Esophagus (tissue), 2 donors: Measurements from ENCODE around the gene PYGM. TPM values are rescaled to one million over a fixed set of nuclear protein-coding genes. Genes with fewer than 3 reads are reported as not detected.
"Not testable (repeated sequence)": the region's sequence is repeated elsewhere in the genome, so short reads cannot be mapped to it uniquely, and the experiment has no call there.

Experiments used
- H3K27ac ChIP-seq, 2 donors: one replicate each; pipeline ENCODE4 v1.5.1; 2013; ENCODE audit warnings: low read depth in 2 of 2, mild to moderate bottlenecking in 2 of 2, inconsistent platforms in 1 of 2, low read length in 1 of 2, moderate library complexity in 1 of 2
- H3K27me3 ChIP-seq, 2 donors: one replicate each; pipeline ENCODE4 v1.6.1; 2013; ENCODE audit warnings: low read length in 2 of 2, control low read depth in 1 of 2, mild to moderate bottlenecking in 1 of 2; ENCODE audit not compliant: insufficient read depth in 2 of 2, control insufficient read depth in 1 of 2
- H3K36me3 ChIP-seq, 2 donors: one replicate each; pipeline ENCODE4 v1.6.1; 2013; ENCODE audit warnings: low read length in 1 of 2; ENCODE audit not compliant: control insufficient read depth in 2 of 2, insufficient read depth in 2 of 2
- H3K4me1 ChIP-seq, 2 donors: one replicate each; pipeline ENCODE4 v1.6.1; 2013; ENCODE audit warnings: low read length in 1 of 2; ENCODE audit not compliant: control insufficient read depth in 2 of 2, insufficient read depth in 2 of 2
- H3K4me3 ChIP-seq, 2 donors: one replicate each; pipeline ENCODE4 v1.5.1; 2013; ENCODE audit warnings: low read length in 2 of 2, mild to moderate bottlenecking in 2 of 2, low read depth in 1 of 2, moderate library complexity in 1 of 2
- H3K9me3 ChIP-seq, 2 donors: one replicate each; pipeline ENCODE4 v1.6.1; 2013; ENCODE audit warnings: mild to moderate bottlenecking in 2 of 2, low read depth in 1 of 2, low read length in 1 of 2, moderate library complexity in 1 of 2; ENCODE audit not compliant: control insufficient read depth in 2 of 2, insufficient read depth in 1 of 2
- WGBS, 2 donors: extraction: QIAGEN DNeasy Blood & Tissue Kit; methylation state at CpG; one replicate each; pipeline ENCODE4 v1.1.7; 2013; 5-methylcytosine and 5-hydroxymethylcytosine counted together
- polyA plus RNA-seq, 2 donors: library from polyadenylated mRNA; stranded (reverse); fragments of 200-250 nt; gene quantifications; one replicate each; pipeline ENCODE4 v1.2.3, GENCODE V29; 2013
- donor health status: healthy with polysubstance abuse.
- donor health status: Bipolar disorder and iron deficiency.

The PYGM gene
- polyA plus RNA-seq, 2 donors = 1.2 to 1.7 TPM

- no peak overlapping the region for H3K4me3 ChIP-seq
- peaks cover 13 to 24% of the 10 kb centered on the region in 2 donors for H3K27me3 ChIP-seq
- H3K27ac ChIP-seq = no peak overlapping the region
- 9 to 12% methylated on average over 42 to 45 of the region's 45 CpGs for WGBS, 2 donors
- no peaks in the 10 kb centered on the region for H3K36me3 ChIP-seq
- peaks cover 0 to 2% of the 10 kb centered on the region in 2 donors for H3K4me1 ChIP-seq
- no peaks in the 10 kb centered on the region for H3K9me3 ChIP-seq
These were observed 47.3 kb downstream of the PYGM start for GRCh38 chr11:64712430-64713015.

DNA sequence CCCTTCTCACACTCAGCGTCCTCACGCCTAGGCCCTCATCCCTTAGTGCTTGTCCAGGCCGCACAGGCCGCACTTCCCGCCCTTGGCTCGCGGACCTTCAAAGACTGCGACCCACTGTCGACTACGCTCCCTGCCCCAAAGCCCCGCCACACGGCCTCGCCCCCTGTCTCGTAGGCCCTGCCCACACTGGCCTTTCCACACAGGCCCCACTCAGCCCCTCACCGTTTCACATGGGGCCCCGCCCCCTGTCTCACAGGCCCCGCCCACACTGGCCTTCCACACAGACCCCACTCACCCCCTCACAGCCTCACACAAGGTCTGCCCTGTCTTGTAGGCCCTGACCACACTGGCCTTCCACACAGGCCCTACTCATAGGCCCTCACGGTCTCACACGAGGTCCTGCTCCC is 47.8 kb downstream of the PYGM start:
- Histone ChIP-seq H3K9me3 (no peaks in the 10 kb centered on the region), H3K27ac (no peak overlapping the region), H3K4me3 (no peak overlapping the region), H3K36me3 (no peaks in the 10 kb centered on the region), H3K4me1 (peaks cover 0 to 2% of the 10 kb centered on the region in 2 donors), H3K27me3 (peaks cover 13 to 24% of the 10 kb centered on the region in 2 donors)
- WGBS, 2 donors = 54 to 55% methylated on average over 19 of the region's 19 CpGs

DNA sequence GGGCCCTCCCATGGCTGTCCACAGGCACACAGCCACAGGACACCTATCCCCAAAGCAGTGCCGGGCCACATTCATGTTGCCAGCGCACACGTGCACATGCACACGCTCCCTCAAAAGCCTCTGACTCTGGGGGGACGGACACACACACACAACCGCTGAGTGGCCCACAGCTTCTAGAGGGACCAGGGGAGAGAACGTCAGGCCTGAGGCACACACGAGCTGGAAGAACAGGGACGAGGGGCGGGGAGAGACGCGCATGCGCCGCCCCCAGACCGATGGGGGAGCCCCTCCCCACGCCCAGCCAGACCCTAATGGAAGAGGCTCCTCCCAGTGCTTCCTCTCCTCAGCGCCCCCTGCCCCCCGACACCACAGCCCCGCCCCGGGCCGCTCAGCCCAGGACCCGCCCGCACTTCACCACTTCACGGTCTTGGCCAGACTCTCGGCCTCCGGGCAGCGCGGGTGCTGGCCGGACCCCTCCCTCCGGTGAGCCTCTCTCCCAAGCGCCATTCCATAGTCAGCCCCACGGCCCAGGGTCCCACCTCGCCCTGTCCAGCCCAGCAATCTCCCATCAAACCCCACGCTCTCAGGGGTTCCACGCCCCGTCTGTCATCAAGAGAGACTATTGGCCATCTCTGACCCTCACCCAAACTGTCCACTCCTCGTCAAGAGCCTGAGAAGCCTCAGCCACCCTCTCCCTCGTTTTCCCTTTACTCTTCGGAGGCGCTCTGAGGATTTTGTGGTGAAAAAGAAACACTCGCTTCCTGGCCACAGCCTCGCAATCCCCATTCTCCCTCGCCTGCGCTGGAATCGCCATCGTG is 48.4 kb downstream of the PYGM start:
- Histone ChIP-seq H3K4me3 (no peak overlapping the region), H3K4me1 (peaks cover 0 to 2% of the 10 kb centered on the region in 2 donors), H3K36me3 (no peaks in the 10 kb centered on the region), H3K9me3 (no peaks in the 10 kb centered on the region), H3K27me3 (peaks cover 13 to 24% of the 10 kb centered on the region in 2 donors), H3K27ac (no peak overlapping the region)
- 20 to 27% methylated on average over 31 to 46 of the region's 46 CpGs for WGBS, 2 donors

- Histone ChIP-seq H3K27me3 (peaks cover 9 to 19% of the 10 kb centered on the region in 2 donors), H3K4me1 (peaks cover 0 to 2% of the 10 kb centered on the region in 2 donors)
- 38 to 39% methylated on average over 13 of the region's 13 CpGs for WGBS, 2 donors
These were observed 49.2 kb downstream of the PYGM start for GRCh38 chr11:64710418-64711137.

DNA sequence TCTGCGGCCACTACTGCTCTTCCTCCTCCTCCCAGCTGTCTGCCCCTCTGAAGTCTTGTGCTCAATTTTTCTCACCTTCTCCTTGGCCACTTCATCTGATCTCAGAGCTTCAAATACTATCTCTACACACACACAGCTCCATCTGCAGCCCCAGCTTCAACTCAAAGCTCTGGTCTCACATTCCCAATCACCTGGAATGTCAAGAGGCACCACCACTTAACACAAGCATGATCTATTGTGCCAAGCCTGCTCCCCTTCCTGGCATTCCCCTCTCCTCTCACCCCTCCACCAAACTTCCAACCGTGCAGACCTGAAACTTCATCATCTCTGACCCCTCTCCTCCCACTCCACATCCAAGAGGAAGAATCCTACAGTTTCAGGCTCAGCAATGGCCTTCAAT is 54.3 kb downstream of the PYGM start:
- H3K36me3 ChIP-seq = no peaks in the 10 kb centered on the region
- H3K4me3 ChIP-seq = no peak overlapping the region
- H3K4me1 ChIP-seq = no peaks in the 10 kb centered on the region
- 42 to 66% methylated on average over 2 of the region's 2 CpGs for WGBS, 2 donors
- H3K9me3 ChIP-seq = no peaks in the 10 kb centered on the region
- H3K27me3 ChIP-seq = peaks cover 0 to 3% of the 10 kb centered on the region in 2 donors
- no peak overlapping the region for H3K27ac ChIP-seq

More at GRCh38 chr11:64710418-64711137, 49.2 kb downstream of the PYGM start:
- no peak overlapping the region for H3K4me3 ChIP-seq
- H3K27ac ChIP-seq = no peak overlapping the region
- H3K36me3 ChIP-seq = no peaks in the 10 kb centered on the region
- no peaks in the 10 kb centered on the region for H3K9me3 ChIP-seq

DNA sequence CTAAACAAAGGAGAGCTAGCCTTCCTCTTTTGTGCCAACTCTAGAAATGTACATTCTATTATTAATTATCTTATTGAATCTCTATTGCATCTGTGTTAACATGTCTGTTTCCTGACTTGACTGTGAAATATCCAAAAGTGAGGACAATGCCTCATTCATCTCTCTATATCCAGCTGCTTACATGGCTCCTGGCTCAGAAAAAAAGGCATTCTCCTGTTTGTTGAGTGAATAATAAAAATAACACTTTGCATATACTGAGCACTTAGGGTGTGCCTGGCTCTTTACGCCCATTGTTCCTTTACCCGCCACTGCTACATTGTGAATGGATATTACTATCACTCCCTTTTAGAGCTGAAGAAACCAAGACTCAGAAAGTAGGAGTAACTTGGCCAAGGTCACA is 56.7 kb downstream of the PYGM start:
- H3K4me3 ChIP-seq = no peak overlapping the region
- WGBS, 2 donors = 87% methylated on average over 2 of the region's 2 CpGs
- H3K9me3 ChIP-seq = no peaks in the 10 kb centered on the region
- no peaks in the 10 kb centered on the region for H3K36me3 ChIP-seq
- H3K27me3 ChIP-seq = no peaks in the 10 kb centered on the region
- no peaks in the 10 kb centered on the region for H3K4me1 ChIP-seq
- no peak overlapping the region for H3K27ac ChIP-seq

DNA sequence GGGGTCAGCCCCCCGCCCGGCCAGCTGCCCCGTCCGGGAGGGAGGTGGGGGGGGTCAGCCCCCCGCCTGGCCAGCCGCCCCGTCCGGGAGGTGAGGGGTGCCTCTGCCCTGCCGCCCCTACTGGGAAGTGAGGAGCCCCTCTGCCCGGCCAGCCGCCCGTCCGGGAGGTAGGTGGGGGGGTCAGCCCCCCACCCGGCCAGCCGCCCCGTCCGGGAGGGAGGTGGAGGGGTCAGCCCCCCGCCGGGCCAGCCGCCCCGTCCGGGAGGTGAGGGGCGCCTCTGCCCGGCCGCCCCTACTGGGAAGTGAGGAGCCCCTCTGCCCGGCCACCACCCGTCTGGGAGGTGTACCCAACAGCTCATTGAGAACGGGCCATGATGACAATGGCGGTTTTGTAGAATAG is 57.8 kb downstream of the PYGM start:
- not testable (repeated sequence) for H3K27me3 ChIP-seq, H3K9me3 ChIP-seq, H3K4me1 ChIP-seq, H3K27ac ChIP-seq, H3K36me3 ChIP-seq, H3K4me3 ChIP-seq
- 89 to 91% methylated on average over 14 to 27 of the region's 29 CpGs for WGBS, 2 donors

DNA sequence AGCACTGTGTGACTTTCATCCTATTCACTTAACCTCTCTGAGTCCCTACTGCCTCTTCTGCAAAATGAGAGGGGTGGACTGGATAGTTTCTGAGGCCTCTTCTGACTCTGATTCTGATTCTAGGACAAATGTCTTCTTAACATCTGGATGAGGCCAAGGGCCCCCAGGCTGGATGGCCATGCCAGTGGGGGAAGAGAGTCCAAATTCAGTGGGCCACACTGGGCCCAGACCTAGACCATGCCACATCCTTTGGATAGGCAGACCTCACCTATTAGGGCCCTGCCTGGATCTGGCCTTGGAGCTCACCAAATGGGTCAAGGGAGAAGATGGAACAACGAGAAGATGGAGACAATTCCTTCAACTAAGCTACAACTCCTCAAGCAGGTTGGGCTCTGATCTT is 61.3 kb downstream of the PYGM start:
- WGBS, 2 donors = 78 to 81% methylated on average over 1 of the region's 1 CpG
- H3K27me3 ChIP-seq = no peaks in the 10 kb centered on the region
- no peaks in the 10 kb centered on the region for H3K9me3 ChIP-seq
- H3K4me3 ChIP-seq = no peak overlapping the region
- no peaks in the 10 kb centered on the region for H3K4me1 ChIP-seq
- H3K27ac ChIP-seq = no peak overlapping the region
- H3K36me3 ChIP-seq = no peaks in the 10 kb centered on the region

GRCh38 chr11:64697663-64698375 is 62.0 kb downstream of the PYGM start:
- H3K9me3 ChIP-seq = no peaks in the 10 kb centered on the region
- H3K36me3 ChIP-seq = no peaks in the 10 kb centered on the region
- H3K27me3 ChIP-seq = no peaks in the 10 kb centered on the region
- no peak overlapping the region for H3K27ac ChIP-seq
- H3K4me3 ChIP-seq = no peak overlapping the region
- 67 to 81% methylated on average over 7 of the region's 7 CpGs for WGBS, 2 donors
- no peaks in the 10 kb centered on the region for H3K4me1 ChIP-seq
